ENCODE measurements around the gene CBX8.

The CBX8 gene

DNA sequence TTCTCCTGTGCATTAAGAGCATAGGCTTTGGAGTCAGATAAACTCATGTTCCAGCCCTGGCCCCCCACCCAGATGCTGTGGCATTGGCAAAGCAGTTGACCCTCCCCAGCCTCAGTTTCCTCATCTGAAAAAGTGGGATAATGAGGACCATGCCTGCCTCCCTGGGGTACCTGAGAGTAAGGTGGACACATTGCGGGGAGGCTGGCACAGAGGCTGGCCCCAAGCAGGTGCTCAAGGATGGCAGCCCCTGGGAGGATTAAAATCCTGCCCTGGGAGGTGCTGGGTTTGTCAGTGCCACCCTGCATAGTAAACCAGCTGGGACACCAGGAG, 54.3 kb downstream of the CBX8 start:
- Histone ChIP-seq H3K4me2 (ENCODE audit: low read length, poor library complexity, severe bottlenecking) (no peak overlapping the region), H2AFZ (ENCODE audit: low read depth, low read length) (no peak overlapping the region), H3K9me3 (ENCODE audit: control insufficient read depth, low read length) (no peaks in the 10 kb centered on the region), H3K23ac (ENCODE audit: low read length in 2 of 2) (peak overlapping the region in 1 of 2 experiments; percentile 19), H3K27me3 (ENCODE audit: control insufficient read depth in 1 of 2, insufficient read depth in 1 of 2, low read length in 2 of 2) (peaks cover 66 to 89% of the 10 kb centered on the region in 2 experiments), H2BK15ac (ENCODE audit: low read depth, poor library complexity, severe bottlenecking) (no peak overlapping the region), H2AK5ac (ENCODE audit: low read length, severe bottlenecking) (no peak overlapping the region), H3K36me3 (ENCODE audit: control insufficient read depth in 1 of 2, insufficient read depth in 2 of 2, low read depth in 1 of 2, low read length in 2 of 2) (no peaks in the 10 kb centered on the region), H4K8ac (ENCODE audit: low read length) (no peak overlapping the region), H2BK120ac (ENCODE audit: low read depth, low read length) (no peak overlapping the region), H3K4me1 (ENCODE audit: control insufficient read depth, insufficient read depth, low read depth, low read length) (peaks cover 36% of the 10 kb centered on the region), H3K27ac (ENCODE audit: low read length, poor library complexity, severe bottlenecking) (no peak overlapping the region), H2BK5ac (ENCODE audit: low read depth, low read length, poor library complexity, severe bottlenecking) (no peak overlapping the region), H3K79me1 (replicated peaks; ENCODE audit: low read length, poor library complexity, severe bottlenecking) (no peaks in the 10 kb centered on the region), H4K91ac (ENCODE audit: low read length) (no peak overlapping the region), H3K4ac (ENCODE audit: low read depth in 1 of 2, low read length in 2 of 2) (no peak overlapping the region), H2BK12ac (ENCODE audit: low read length in 2 of 2) (no peak overlapping the region), H3K9ac (ENCODE audit: low read length) (no peak overlapping the region), H3K14ac (ENCODE audit: low read length in 2 of 2) (no peak overlapping the region), H3K18ac (ENCODE audit: low read depth in 1 of 2, low read length in 2 of 2) (no peak overlapping the region), H3K4me3 (ENCODE audit: insufficient read depth in 1 of 2, low read depth in 1 of 2, low read length in 2 of 2) (no peak overlapping the region)
- DNase-seq: no peak
- 93% methylated on average over 1 of the region's 1 CpG for WGBS

All from mesenchymal stem cell (in vitro differentiated cells and primary cell).